HEK293T (cell line): Measurements from ENCODE around the gene COTL1.

Experiments used
- ARNT ChIP-seq: fragments of 450-650 bp; IDR thresholded peaks from 2 replicates; pipeline ENCODE4 v1.6.1; 2017; ENCODE audit warnings: mild to moderate bottlenecking
- BHLHE40 ChIP-seq: fragments of 450-650 bp; IDR thresholded peaks from 2 replicates; pipeline ENCODE4 v1.6.1; 2016; ENCODE audit warnings: mild to moderate bottlenecking, moderate library complexity, borderline replicate concordance
- FOXA1 ChIP-seq: fragments of 450-650 bp; IDR thresholded peaks from 2 replicates; pipeline ENCODE4 v1.6.1; 2016; ENCODE audit warnings: mild to moderate bottlenecking
- FOXM1 ChIP-seq: fragments of 450-650 bp; IDR thresholded peaks from 2 replicates; pipeline ENCODE4 v1.6.1; 2017; ENCODE audit warnings: mild to moderate bottlenecking, borderline replicate concordance
- L3MBTL2 ChIP-seq: fragments of 450-650 bp; conservative IDR thresholded peaks from 2 replicates; pipeline ENCODE4 v1.6.1; 2016; ENCODE audit warnings: mild to moderate bottlenecking
- LEF1 ChIP-seq: fragments of 450-650 bp; IDR thresholded peaks from 2 replicates; pipeline ENCODE4 v1.6.1; 2017; ENCODE audit warnings: mild to moderate bottlenecking, borderline replicate concordance
- SP1 ChIP-seq: fragments of 450-650 bp; IDR thresholded peaks from 2 replicates; pipeline ENCODE4 v1.6.1; 2017

DNA sequence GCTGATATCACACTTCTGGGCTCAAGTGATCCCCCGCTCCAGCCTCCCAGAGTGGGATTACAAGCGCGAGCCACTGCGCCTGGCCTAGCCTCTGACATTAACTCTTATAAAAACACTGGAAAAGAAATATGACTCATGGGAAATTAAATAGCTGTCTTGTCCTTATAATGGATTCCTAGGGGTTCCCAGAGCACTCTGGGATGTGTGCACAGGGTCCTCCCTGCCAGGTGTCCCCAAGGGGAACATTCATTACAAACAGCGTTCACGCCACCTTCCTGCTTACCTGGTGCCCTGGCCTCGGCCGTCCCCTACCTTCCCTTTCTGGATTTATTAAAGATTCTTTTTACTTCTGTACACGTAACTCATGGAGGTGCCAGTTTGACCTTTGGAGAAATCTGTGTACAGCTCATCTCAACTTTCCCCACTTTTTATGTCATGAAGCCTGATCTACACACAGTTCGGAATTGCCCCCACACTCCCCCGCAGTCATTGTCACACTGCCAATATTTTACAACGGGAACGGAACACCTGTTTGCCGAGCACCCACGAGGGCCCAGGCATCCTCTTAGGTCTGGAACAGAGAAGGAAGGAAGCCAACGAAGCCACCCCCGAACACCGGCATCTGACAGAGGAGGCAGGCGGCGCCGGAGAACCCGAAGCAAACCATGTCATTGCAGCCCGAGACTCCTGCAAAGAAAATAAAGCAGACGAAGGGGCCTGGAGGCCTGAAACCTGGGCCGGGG, 73.7 kb downstream of the COTL1 start:
- TF ChIP-seq FOXM1 (no peak), L3MBTL2 (no peak), ARNT (no peak), BHLHE40 (no peak), LEF1 (no peak), SP1 (no peak), FOXA1 (no peak)
